GM21515 (cell line): ENCODE measurements around the gene TNFRSF21.
A peak's percentile ranks its signal among the peaks of the same experiment; 100 is the strongest.
"Not testable (repeated sequence)": the region's sequence is repeated elsewhere in the genome, so short reads cannot be mapped to it uniquely, and the experiment has no call there.

ENCODE experiments used
- ATAC-seq: cut with Tn5 transposase; IDR thresholded peaks from one replicate; pipeline ENCODE4 v1.9.1; 2021; ENCODE audit not compliant: unreplicated experiment

Gene TNFRSF21, protein sequence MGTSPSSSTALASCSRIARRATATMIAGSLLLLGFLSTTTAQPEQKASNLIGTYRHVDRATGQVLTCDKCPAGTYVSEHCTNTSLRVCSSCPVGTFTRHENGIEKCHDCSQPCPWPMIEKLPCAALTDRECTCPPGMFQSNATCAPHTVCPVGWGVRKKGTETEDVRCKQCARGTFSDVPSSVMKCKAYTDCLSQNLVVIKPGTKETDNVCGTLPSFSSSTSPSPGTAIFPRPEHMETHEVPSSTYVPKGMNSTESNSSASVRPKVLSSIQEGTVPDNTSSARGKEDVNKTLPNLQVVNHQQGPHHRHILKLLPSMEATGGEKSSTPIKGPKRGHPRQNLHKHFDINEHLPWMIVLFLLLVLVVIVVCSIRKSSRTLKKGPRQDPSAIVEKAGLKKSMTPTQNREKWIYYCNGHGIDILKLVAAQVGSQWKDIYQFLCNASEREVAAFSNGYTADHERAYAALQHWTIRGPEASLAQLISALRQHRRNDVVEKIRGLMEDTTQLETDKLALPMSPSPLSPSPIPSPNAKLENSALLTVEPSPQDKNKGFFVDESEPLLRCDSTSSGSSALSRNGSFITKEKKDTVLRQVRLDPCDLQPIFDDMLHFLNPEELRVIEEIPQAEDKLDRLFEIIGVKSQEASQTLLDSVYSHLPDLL

DNA sequence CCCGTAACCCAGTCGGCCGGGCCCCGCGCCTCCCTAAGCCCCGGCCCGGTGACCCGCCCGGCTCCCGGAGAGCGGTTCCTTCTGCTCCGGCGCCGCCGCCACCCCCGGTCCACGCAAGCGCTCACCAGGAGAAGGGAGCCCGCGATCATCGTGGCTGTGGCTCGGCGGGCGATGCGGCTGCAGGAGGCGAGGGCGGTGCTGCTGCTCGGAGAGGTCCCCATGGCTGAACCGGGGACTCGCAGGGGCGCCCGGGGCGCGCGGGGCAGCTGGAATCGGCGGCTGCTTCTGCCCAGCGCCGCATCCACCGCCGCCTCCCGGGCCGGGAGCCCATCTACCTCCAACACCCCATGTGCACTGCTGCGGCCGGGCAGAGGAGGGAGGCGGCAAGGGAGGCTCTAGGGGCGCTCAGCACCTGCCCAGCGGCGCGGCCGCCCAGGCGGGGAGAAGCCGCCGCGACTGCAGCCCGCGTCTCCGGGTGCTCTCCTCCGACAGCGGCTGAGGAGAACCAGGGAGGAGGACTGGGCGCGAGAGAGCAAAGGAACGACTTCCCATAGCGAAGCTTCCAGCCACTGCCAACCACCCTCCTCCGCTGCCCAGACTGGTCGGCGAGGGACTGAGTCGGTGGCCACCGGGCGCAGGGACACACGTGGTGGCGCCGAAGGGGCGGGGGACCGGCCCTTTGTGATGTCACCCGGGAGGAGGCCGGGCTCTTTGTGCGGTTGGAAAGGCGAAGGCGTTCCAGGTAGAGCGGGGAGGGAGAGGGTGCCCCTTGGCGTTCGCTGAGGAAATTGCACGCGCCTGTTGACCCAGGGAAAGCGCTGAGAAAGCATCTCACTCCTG lies at the start of gene TNFRSF21:
TSS of gene TNFRSF21 (minus strand) at position 615 of the 840 bp plus-strand sequence. CDS start at position 221, 394 bp downstream.
- peak; percentile 100 for ATAC-seq

GRCh38 chr6:47358440-47359225 lies 48.9 kb upstream of the TNFRSF21 start:
- no peak for ATAC-seq

DNA sequence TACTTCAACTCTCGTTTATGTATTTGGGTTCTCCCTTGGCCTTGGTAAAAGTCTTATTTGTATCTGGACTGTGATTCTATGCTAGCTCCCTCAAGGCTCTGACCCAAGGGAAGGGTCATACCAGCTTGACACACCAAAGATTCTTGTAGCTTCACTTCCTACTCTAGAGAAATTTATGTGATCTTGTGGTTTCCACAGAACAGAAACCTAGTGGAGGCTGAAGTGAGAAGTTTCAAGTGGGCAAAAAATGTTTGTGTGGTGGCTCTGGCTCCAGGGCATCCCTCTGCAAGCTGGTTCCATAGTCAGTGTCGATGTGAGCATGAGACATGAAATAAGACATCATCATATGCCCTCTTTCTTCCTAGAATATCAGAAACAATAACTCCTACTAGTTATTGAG lies 48.1 kb upstream of the TNFRSF21 start:
- peak; percentile 63 for ATAC-seq

- ATAC-seq = no peak
These were observed 45.8 kb upstream of the TNFRSF21 start for GRCh38 chr6:47355496-47355895.

DNA sequence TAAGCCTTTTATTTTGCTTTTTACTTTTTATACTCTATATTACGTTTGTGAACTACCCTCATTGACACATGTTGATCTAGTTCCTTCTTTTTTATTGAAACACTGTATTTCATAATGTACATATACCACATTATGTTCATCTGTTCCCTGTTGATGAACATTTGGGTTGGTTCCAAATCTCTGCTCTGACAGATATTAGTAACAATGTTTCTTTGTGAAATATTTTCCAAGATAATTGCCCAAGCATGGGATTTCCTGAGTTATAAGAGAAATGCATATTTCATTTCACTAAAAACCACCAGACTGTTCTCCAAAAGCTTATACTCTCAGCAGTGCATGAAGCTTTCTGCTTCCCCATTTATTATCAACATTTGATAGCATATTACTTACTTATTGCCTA lies 44.2 kb upstream of the TNFRSF21 start:
- ATAC-seq = no peak

DNA sequence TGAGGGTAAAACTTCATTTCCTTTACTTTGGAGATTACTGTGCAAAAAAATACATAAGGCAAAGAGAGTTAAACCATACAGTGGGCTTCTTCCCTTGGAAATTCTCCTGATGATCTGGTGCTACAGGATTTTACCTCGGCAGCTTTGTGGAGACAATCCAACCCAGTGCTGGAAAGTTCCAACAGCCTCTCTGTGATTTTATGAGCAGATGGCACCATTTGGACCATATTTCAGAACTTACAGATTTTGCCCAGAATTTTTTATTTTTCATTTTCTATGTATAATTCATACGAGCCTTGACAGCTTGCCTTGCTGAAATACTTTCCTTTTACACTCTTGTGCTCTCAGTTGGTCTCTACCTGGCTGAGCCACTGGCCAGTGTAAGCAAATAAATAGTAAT lies 43.3 kb upstream of the TNFRSF21 start:
- ATAC-seq = no peak

- ATAC-seq = no peak
These were observed 42.7 kb upstream of the TNFRSF21 start for GRCh38 chr6:47352194-47352920.

DNA sequence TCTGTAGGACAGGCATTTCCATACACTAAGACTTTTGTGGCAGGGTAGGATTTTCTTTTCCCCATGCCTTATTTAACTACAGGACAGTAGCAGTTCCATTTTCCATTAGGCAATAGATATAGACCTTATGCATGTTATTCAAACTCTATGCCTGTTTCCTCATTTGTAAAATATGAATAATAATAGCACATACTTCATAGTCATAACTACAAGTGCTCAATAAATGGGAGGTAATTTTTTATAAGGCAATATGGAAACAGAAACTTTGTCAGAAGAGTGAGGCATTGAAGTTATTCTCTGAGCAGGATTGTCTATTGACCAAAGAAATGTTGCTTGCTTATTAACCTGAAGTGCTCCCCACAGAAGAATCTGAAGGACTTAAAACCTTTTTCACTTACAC lies 41.9 kb upstream of the TNFRSF21 start:
- no peak for ATAC-seq

DNA sequence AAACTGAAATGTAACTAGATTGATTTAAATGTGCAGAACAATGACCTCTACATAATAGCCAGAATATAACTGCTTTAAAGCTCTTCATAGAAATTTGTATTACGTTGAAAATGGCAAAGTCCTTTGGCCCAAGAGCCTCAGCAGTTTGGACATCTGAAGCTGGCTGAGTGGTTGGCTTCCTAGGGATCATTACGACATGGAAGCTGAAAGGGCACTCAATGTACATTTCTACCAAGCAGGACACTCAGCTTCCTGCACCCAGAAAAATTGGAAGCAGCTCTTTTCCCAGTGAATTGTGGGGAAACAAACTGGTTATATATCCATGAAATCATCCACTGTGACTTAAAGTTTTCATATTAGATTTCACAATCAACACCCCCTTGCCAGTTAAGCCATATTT lies 40.2 kb upstream of the TNFRSF21 start:
- no peak for ATAC-seq

DNA sequence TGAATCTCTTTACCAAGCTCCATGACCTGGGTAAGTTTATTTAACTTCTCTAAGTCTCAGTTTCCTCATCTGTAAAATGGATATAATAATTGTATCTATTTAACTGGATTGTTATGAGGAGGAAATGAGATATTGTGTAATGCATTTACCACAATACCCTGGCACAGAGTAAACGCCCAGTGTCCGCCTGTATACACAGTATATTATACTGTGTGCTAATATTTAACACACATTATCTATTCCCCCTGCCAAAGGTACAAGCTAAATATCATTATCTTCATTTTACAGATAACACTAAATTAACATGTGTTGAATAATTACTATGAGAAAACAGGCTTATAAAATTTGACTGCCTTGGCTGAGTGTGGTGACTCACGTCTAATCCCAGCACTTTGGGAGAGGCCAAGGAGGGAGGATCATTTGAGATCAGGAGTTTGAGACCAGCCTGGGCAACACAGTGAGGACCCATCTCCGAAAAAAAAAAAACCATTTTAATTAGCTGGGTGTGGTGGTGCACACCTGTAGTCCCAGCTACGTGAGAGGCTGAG lies 38.7 kb upstream of the TNFRSF21 start:
- ATAC-seq = no peak

- no peak for ATAC-seq
These were observed 36.1 kb upstream of the TNFRSF21 start for GRCh38 chr6:47345761-47346160.

- ATAC-seq = no peak
These were observed 34.3 kb upstream of the TNFRSF21 start for GRCh38 chr6:47344022-47344421.

DNA sequence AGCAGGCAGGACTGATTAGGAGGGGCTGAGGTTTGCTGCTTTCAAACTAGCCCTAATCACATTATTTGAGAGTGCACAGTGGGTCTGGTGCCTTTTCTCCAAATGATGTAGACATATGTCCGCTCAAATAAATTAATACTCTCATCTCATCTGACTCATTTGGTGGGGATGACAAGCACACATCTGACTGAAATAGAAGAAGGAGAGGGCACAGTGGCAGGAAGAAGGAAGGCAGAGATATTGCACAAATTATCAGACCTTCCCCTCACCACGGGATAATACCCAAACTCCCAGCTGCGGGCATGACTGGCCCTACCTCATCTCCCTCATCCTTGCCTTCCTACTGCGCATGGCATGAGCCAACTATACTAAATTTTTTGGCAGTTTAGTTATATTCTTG lies 33.9 kb upstream of the TNFRSF21 start:
- ATAC-seq = no peak

DNA sequence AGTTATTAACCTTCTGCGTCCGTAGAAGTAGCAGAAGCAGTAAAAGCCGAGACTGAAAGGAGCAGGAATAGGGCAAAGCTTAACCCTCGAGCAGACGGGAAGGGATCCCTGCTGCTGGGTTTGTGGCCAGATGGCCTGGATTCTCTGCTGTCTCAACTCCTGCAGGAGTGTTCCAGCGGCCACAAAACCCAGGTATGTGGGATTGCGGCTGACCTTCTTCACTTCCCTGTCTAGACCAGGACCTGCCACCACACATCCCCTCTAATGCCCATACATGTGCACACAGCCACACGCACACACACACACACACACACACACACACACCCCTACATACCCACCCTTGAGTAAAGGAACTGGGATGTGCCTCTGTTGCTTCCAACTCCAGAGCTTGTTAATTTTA lies 33.1 kb upstream of the TNFRSF21 start:
- ATAC-seq = no peak

DNA sequence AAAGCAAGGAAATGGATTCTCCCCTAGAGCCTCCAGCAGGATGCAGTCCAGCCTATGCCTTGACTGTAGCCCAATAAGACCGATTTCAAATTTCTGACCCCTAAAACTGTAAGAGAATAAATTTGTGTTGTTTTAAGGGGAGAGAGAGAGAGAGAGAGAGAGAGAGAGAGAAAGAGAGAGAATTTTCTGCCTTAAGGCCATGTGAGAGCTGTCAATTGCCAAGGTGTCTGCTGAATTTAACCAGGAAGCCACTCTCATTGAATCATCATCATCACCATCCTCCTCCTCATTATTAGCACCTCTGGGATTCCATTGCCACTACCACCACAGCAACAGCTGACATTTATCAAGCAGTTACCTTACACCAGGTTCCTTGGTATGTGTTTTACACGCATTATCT lies 27.8 kb upstream of the TNFRSF21 start:
- ATAC-seq = no peak

DNA sequence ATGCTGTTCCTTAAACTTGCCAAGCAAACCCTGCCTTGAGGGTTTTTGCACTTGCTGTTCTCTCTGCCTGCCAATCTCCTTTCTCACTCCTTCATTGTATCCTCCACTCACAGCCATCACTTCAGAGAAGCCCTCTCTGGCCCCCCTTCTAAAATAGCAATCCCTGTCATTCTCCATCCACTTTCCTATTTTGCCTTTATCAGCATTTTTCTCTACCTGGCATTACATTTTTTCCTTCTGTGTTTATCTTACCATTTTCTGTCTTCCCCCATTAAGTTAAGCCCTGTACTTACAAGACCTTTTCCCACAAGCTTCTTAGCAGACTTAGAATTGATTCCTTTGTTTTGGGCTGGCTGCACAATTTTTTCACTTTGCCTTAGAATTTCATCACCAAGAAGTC lies 26.6 kb upstream of the TNFRSF21 start:
- ATAC-seq = no peak

GRCh38 chr6:47335466-47335865 lies 25.8 kb upstream of the TNFRSF21 start:
- ATAC-seq = peak; percentile 94

GRCh38 chr6:47334334-47334733 lies 24.6 kb upstream of the TNFRSF21 start:
- ATAC-seq = no peak

DNA sequence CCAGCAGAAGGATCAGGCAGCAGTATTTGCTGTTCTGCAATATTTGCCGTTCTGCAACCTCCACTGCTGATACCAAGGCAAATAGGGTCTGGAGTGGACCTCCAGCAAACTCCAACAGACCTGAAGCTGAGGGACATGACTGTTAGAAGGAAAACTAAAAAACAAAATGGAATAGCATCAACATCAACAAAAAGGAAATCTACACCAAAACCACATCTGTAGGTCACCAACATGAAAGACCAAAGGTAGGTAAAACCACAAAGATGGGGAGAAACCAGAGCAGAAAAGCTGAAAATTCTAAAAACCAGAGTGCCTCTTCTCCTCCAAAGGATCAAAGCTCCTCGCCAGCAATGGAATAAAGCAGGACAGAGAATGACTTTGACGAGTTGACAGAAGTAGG lies 18.9 kb upstream of the TNFRSF21 start:
- not testable (repeated sequence) for ATAC-seq

DNA sequence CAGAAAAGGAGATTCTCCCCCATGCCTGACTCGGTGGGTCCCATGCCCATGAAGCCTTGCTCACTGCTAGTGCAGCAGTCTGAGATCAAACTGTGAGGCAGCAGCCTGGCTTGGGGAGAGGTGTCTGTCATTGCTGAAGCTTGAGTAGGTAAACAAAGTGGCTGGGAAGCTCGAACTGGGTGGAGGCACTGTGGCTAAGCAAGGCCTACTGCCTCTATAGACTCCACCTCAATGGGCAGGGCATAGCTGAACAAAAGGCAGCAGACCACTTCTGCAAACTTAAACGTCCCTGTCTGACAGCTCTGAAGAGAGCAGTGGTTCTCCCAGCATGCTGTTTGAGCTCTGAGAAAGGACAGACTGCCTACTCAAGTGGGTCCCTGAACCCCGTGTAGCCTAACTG lies 18.4 kb upstream of the TNFRSF21 start:
- ATAC-seq = not testable (repeated sequence)
